Prostate gland (tissue), 2 donors: Measurements from ENCODE around the gene DCP1A. TPM values are rescaled to one million over a fixed set of nuclear protein-coding genes. Genes with fewer than 3 reads are reported as not detected.

Experiments
- DNase-seq: peaks from one replicate; pipeline ENCODE4 v3.0.0-alpha.2; 2019; ENCODE audit warnings: low spot score
- H3K27ac ChIP-seq, 2 donors: fragments of 200-600 bp; sonication (generic); 2 replicates each; pipeline ENCODE4 v1.5.1; 2017 to 2019
- H3K27me3 ChIP-seq: fragments of 200-600 bp; sonication (generic); replicated peaks from 2 replicates; pipeline ENCODE4 v1.5.1; 2019; ENCODE audit not compliant: insufficient read depth
- H3K36me3 ChIP-seq, 2 donors: fragments of 200-600 bp; sonication (generic); 1 replicate in 1 of 2; 2 replicates in 1 of 2; pipeline versions ENCODE4 v1.5.1 to v1.8.1; 2017 to 2019
- H3K4me1 ChIP-seq: fragments of 200-600 bp; sonication (generic); replicated peaks from 2 replicates; pipeline ENCODE4 v1.5.1; 2019
- H3K4me3 ChIP-seq, 2 donors: fragments of 200-600 bp; sonication (generic); 2 replicates each; pipeline ENCODE4 v1.5.1; 2017 to 2019
- H3K9me3 ChIP-seq: fragments of 200-600 bp; sonication (generic); 2 replicates; pipeline ENCODE4 v1.5.1; 2017
- POLR2A ChIP-seq: fragments of 450-650 bp; IDR thresholded peaks from one replicate; pipeline ENCODE4 v1.6.1; 2016; ENCODE audit warnings: antibody characterized with exemption, mild to moderate bottlenecking
- POLR2AphosphoS5 ChIP-seq: sonication (generic); formaldehyde crosslinking; IDR thresholded peaks from one replicate; pipeline ENCODE4 v1.6.1; 2017; ENCODE audit warnings: antibody characterized with exemption
- WGBS: methylation state at CpG from one replicate; pipeline ENCODE4 v1.1.5; 2018; 5-methylcytosine and 5-hydroxymethylcytosine counted together
- intact Hi-C: fragments of 100-400 bp; cut with DNase I; formaldehyde crosslinking; loops from one replicate; pipeline ENCODE4 v1.14.2; 2022
- total RNA-seq, 2 donors: library from RNA; depleted of rRNA; stranded (reverse); fragments of >200 nt; gene quantifications; one replicate each; pipeline ENCODE4 v1.1.0, GENCODE V29; 2016
- TF ChIP-seq, protein P1 (sequence below), 4 experiments: fragments of 200-600 bp in 2 of 4; fragments of 450-650 bp in 2 of 4; sonication (generic) in 2 of 4; IDR thresholded peaks; 1 replicate in 3 of 4; 2 replicates in 1 of 4; pipeline ENCODE4 v1.5.1; 2016 to 2019; ENCODE audit warnings: antibody characterized with exemption in 4 of 4, mild to moderate bottlenecking in 2 of 4, moderate library complexity in 2 of 4

Gene DCP1A
- total RNA-seq, 2 donors from 2014 or later: 13.0 to 33.0 TPM

DNA sequence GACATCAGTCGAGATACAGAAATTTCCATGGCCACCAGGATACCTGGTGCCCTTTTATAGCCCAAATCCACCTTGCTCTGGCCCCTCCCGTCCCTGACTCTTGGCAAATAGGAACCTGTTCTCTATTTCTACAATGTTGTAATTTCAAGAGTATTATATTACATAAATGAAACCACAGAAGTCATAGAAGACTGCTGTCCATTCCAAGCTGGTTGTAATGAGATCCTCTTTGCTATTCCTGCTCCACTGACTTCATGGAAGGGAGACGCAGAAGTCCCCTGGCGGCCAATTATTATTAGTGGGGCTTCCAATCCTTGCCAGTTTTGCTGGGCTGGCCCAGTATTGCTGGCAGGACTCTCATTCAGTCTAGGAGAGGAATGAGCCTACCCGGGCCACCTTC is 26.6 kb downstream of the DCP1A start:
- Histone ChIP-seq H3K9me3 (no peaks in the 10 kb centered on the region), H3K27ac (no peak overlapping the region), H3K4me3 (no peak overlapping the region), H3K27me3 (no peaks in the 10 kb centered on the region), H3K36me3 (no peaks in the 10 kb centered on the region), H3K4me1 (no peaks in the 10 kb centered on the region)
- intact Hi-C loops: no loop called here
- no peak for DNase-seq
- TF ChIP-seq POLR2AphosphoS5 (no peak), POLR2A (no peak)
- TF ChIP-seq, protein P1, sequence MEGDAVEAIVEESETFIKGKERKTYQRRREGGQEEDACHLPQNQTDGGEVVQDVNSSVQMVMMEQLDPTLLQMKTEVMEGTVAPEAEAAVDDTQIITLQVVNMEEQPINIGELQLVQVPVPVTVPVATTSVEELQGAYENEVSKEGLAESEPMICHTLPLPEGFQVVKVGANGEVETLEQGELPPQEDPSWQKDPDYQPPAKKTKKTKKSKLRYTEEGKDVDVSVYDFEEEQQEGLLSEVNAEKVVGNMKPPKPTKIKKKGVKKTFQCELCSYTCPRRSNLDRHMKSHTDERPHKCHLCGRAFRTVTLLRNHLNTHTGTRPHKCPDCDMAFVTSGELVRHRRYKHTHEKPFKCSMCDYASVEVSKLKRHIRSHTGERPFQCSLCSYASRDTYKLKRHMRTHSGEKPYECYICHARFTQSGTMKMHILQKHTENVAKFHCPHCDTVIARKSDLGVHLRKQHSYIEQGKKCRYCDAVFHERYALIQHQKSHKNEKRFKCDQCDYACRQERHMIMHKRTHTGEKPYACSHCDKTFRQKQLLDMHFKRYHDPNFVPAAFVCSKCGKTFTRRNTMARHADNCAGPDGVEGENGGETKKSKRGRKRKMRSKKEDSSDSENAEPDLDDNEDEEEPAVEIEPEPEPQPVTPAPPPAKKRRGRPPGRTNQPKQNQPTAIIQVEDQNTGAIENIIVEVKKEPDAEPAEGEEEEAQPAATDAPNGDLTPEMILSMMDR (IDR thresholded peaks at IDR 0.05): no peak
- 86% methylated on average over 5 of the region's 5 CpGs for WGBS

DNA sequence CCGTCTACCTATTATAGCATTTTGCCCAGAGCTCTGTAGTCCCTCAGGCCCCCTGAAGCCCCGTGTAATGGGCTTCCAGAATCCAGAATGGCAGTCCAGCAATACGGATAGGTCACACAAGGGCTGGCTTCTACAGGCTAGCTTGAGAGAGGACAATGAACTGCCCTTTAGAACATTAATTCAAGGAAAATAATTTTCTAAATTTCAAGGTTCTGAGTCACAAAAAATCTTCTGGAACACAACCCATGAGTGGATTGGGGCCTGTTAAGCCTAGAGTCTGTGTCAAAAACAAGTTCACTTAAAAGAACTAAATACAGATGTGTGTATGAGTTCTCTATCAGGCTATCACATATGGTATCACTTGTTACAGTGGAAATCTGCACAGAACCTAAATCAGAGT is 28.8 kb downstream of the DCP1A start:
- H3K4me3 ChIP-seq: no peak overlapping the region
- 86% methylated on average over 3 of the region's 3 CpGs for WGBS
- TF ChIP-seq POLR2AphosphoS5 (no peak), POLR2A (no peak)
- TF ChIP-seq, protein P1 (IDR thresholded peaks at IDR 0.05): no peak
- no peaks in the 10 kb centered on the region for H3K9me3 ChIP-seq
- no peak overlapping the region for H3K27ac ChIP-seq
- no peaks in the 10 kb centered on the region for H3K27me3 ChIP-seq
- DNase-seq: no peak
- intact Hi-C loops: no loop called here
- no peaks in the 10 kb centered on the region for H3K36me3 ChIP-seq
- H3K4me1 ChIP-seq: no peaks in the 10 kb centered on the region

DNA sequence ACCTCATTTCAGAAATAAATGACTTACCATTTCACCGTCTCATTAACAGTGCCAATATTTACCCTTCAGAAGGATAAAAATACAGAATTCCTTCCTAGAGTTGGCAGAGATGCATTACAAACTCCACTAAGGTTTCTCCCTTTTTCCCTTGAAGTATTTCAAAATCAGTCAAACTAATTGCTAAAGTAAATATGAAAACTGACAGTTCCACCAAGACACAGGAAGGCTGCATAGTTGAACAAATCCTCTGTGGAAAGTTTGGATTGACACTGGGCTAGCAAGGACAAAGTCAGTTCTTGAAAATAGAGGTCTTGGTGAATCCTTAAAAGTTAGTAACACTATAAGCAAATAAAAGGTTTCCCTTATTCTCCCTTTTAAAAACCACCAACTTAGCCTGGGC is 34.5 kb downstream of the DCP1A start:
- Histone ChIP-seq H3K4me3 (no peak overlapping the region), H3K4me1 (no peaks in the 10 kb centered on the region), H3K27me3 (no peaks in the 10 kb centered on the region), H3K36me3 (peaks cover 0 to 5% of the 10 kb centered on the region in 2 donors), H3K9me3 (no peaks in the 10 kb centered on the region), H3K27ac (no peak overlapping the region)
- no peak for DNase-seq
- 50% methylated on average over 1 of the region's 1 CpG for WGBS
- intact Hi-C loops: no loop called here
- TF ChIP-seq, protein P1 (IDR thresholded peaks at IDR 0.05): no peak
- TF ChIP-seq POLR2AphosphoS5 (no peak), POLR2A (no peak)

DNA sequence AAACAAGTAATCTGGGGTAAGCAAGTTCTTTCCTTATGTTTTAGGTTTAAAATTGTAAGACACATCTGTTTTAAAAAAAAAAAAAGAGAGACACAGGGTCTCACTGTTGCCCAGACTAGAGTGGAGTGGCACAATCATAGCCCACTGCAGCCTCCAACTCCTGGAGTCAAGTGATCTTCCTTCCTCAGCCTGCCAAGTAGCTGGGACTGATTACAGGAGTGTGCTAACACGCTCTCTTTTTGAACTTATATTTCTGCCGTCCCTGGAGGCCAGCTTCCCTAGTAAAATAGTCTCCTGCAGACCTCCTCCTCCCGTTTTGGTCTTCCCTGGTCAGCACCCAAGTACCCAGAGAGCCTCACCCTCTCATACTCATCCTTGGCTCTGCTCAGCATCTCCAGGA is 35.5 kb downstream of the DCP1A start:
- Histone ChIP-seq H3K36me3 (peaks cover 0 to 5% of the 10 kb centered on the region in 2 donors), H3K27me3 (no peaks in the 10 kb centered on the region), H3K4me1 (no peaks in the 10 kb centered on the region), H3K4me3 (no peak overlapping the region), H3K9me3 (no peaks in the 10 kb centered on the region), H3K27ac (no peak overlapping the region)
- TF ChIP-seq POLR2A (no peak), POLR2AphosphoS5 (no peak)
- TF ChIP-seq, protein P1 (IDR thresholded peaks at IDR 0.05): no peak
- 72% methylated on average over 3 of the region's 3 CpGs for WGBS
- no peak for DNase-seq
- intact Hi-C loops: no loop called here

DNA sequence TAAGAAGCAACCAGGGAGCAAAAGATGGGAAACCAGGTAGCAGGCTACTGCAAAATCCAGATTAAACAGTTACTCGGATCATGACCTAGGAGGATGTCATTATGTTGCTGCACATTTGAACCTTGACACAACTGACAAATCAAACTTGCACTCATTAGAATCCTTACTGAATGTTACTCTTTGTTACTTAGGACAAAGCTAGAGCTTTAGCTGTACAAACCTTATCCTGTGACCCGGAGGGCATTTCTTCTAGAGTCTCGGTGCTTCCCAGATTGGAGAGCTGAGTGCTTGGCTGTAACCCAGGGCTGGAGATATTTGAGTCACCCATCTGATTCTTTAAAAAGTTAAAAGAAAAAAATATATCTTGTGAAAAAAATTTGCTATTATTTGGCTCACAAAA is 43.4 kb downstream of the DCP1A start:
- no peaks in the 10 kb centered on the region for H3K9me3 ChIP-seq
- intact Hi-C loops: no loop called here
- TF ChIP-seq POLR2A (no peak), POLR2AphosphoS5 (no peak)
- TF ChIP-seq, protein P1 (IDR thresholded peaks at IDR 0.05): no peak
- H3K4me1 ChIP-seq: no peaks in the 10 kb centered on the region
- H3K4me3 ChIP-seq: no peak overlapping the region
- H3K27ac ChIP-seq: no peak overlapping the region
- 59% methylated on average over 3 of the region's 3 CpGs for WGBS
- DNase-seq: no peak
- H3K36me3 ChIP-seq: no peaks in the 10 kb centered on the region
- no peaks in the 10 kb centered on the region for H3K27me3 ChIP-seq
